ENCODE results near the gene B4GALNT1.
"Not testable (repeated sequence)": the region's sequence is repeated elsewhere in the genome, so short reads cannot be mapped to it uniquely, and the experiment has no call there.

The B4GALNT1 gene

GRCh38 chr12:57658890-57659289 is 25.9 kb upstream of the B4GALNT1 start:
- H3K4me3 ChIP-seq (ENCODE audit: low read length in 2 of 2): no peak overlapping the region
- H3K27ac ChIP-seq (ENCODE audit: low read depth in 2 of 2, low read length in 2 of 2): no peak overlapping the region
- no peaks in the 10 kb centered on the region for H3K4me1 ChIP-seq (ENCODE audit: control insufficient read depth in 2 of 2, insufficient read depth in 2 of 2, low read length in 2 of 2)
- no peak overlapping the region for H3K9ac ChIP-seq (ENCODE audit: low read depth in 1 of 2, low read length in 2 of 2)
- H3K27me3 ChIP-seq (ENCODE audit: control insufficient read depth in 2 of 2, insufficient read depth in 2 of 2, low read length in 2 of 2): no peaks in the 10 kb centered on the region
- no peaks in the 10 kb centered on the region for H3K36me3 ChIP-seq (ENCODE audit: control insufficient read depth in 2 of 2, insufficient read depth in 2 of 2, low read length in 2 of 2)
- H3K9me3 ChIP-seq (ENCODE audit: control insufficient read depth in 2 of 2, low read length in 2 of 2): no peaks in the 10 kb centered on the region

GRCh38 chr12:57657744-57658143 is 24.7 kb upstream of the B4GALNT1 start:
- Histone ChIP-seq H3K9ac (ENCODE audit: low read depth in 1 of 2, low read length in 2 of 2) (no peak overlapping the region), H3K27ac (ENCODE audit: low read depth in 2 of 2, low read length in 2 of 2) (no peak overlapping the region), H3K36me3 (ENCODE audit: control insufficient read depth in 2 of 2, insufficient read depth in 2 of 2, low read length in 2 of 2) (no peaks in the 10 kb centered on the region), H3K27me3 (ENCODE audit: control insufficient read depth in 2 of 2, insufficient read depth in 2 of 2, low read length in 2 of 2) (no peaks in the 10 kb centered on the region), H3K4me3 (ENCODE audit: low read length in 2 of 2) (no peak overlapping the region), H3K4me1 (ENCODE audit: control insufficient read depth in 2 of 2, insufficient read depth in 2 of 2, low read length in 2 of 2) (no peaks in the 10 kb centered on the region), H3K9me3 (ENCODE audit: control insufficient read depth in 2 of 2, low read length in 2 of 2) (no peaks in the 10 kb centered on the region)

- H3K4me3 ChIP-seq (ENCODE audit: low read length in 2 of 2); H3K27me3 ChIP-seq (ENCODE audit: control insufficient read depth in 2 of 2, insufficient read depth in 2 of 2, low read length in 2 of 2); H3K9ac ChIP-seq (ENCODE audit: low read depth in 1 of 2, low read length in 2 of 2); H3K4me1 ChIP-seq (ENCODE audit: control insufficient read depth in 2 of 2, insufficient read depth in 2 of 2, low read length in 2 of 2); H3K36me3 ChIP-seq (ENCODE audit: control insufficient read depth in 2 of 2, insufficient read depth in 2 of 2, low read length in 2 of 2); H3K27ac ChIP-seq (ENCODE audit: low read depth in 2 of 2, low read length in 2 of 2); H3K9me3 ChIP-seq (ENCODE audit: control insufficient read depth in 2 of 2, low read length in 2 of 2): not testable (repeated sequence)
Measured at GRCh38 chr12:57656408-57656807, 23.4 kb upstream of the B4GALNT1 start.

- H3K27me3 ChIP-seq (ENCODE audit: control insufficient read depth in 2 of 2, insufficient read depth in 2 of 2, low read length in 2 of 2): no peaks in the 10 kb centered on the region
- H3K4me1 ChIP-seq (ENCODE audit: control insufficient read depth in 2 of 2, insufficient read depth in 2 of 2, low read length in 2 of 2): no peaks in the 10 kb centered on the region
- no peaks in the 10 kb centered on the region for H3K9me3 ChIP-seq (ENCODE audit: control insufficient read depth in 2 of 2, low read length in 2 of 2)
Measured at GRCh38 chr12:57655541-57656240, 22.7 kb upstream of the B4GALNT1 start.

GRCh38 chr12:57654042-57654441 is 21.0 kb upstream of the B4GALNT1 start:
- no peak overlapping the region for H3K27ac ChIP-seq (ENCODE audit: low read depth in 2 of 2, low read length in 2 of 2)
- H3K4me1 ChIP-seq (ENCODE audit: control insufficient read depth in 2 of 2, insufficient read depth in 2 of 2, low read length in 2 of 2): no peaks in the 10 kb centered on the region
- H3K9ac ChIP-seq (ENCODE audit: low read depth in 1 of 2, low read length in 2 of 2): no peak overlapping the region
- H3K4me3 ChIP-seq (ENCODE audit: low read length in 2 of 2): no peak overlapping the region
- no peaks in the 10 kb centered on the region for H3K27me3 ChIP-seq (ENCODE audit: control insufficient read depth in 2 of 2, insufficient read depth in 2 of 2, low read length in 2 of 2)
- no peaks in the 10 kb centered on the region for H3K36me3 ChIP-seq (ENCODE audit: control insufficient read depth in 2 of 2, insufficient read depth in 2 of 2, low read length in 2 of 2)
- no peaks in the 10 kb centered on the region for H3K9me3 ChIP-seq (ENCODE audit: control insufficient read depth in 2 of 2, low read length in 2 of 2)

More at GRCh38 chr12:57655541-57656240, 22.7 kb upstream of the B4GALNT1 start:
- Histone ChIP-seq H3K27ac (ENCODE audit: low read depth in 2 of 2, low read length in 2 of 2) (no peak overlapping the region), H3K9ac (ENCODE audit: low read depth in 1 of 2, low read length in 2 of 2) (no peak overlapping the region), H3K36me3 (ENCODE audit: control insufficient read depth in 2 of 2, insufficient read depth in 2 of 2, low read length in 2 of 2) (no peaks in the 10 kb centered on the region), H3K4me3 (ENCODE audit: low read length in 2 of 2) (no peak overlapping the region)

GRCh38 chr12:57646659-57647049 is 13.7 kb upstream of the B4GALNT1 start:
- not testable (repeated sequence) for H3K36me3 ChIP-seq (ENCODE audit: control insufficient read depth in 2 of 2, insufficient read depth in 2 of 2, low read length in 2 of 2); H3K27me3 ChIP-seq (ENCODE audit: control insufficient read depth in 2 of 2, insufficient read depth in 2 of 2, low read length in 2 of 2); H3K9ac ChIP-seq (ENCODE audit: low read depth in 1 of 2, low read length in 2 of 2); H3K4me1 ChIP-seq (ENCODE audit: control insufficient read depth in 2 of 2, insufficient read depth in 2 of 2, low read length in 2 of 2); H3K4me3 ChIP-seq (ENCODE audit: low read length in 2 of 2); H3K27ac ChIP-seq (ENCODE audit: low read depth in 2 of 2, low read length in 2 of 2); H3K9me3 ChIP-seq (ENCODE audit: control insufficient read depth in 2 of 2, low read length in 2 of 2)

- not testable (repeated sequence) for H3K9me3 ChIP-seq (ENCODE audit: control insufficient read depth in 2 of 2, low read length in 2 of 2); H3K9ac ChIP-seq (ENCODE audit: low read depth in 1 of 2, low read length in 2 of 2); H3K4me1 ChIP-seq (ENCODE audit: control insufficient read depth in 2 of 2, insufficient read depth in 2 of 2, low read length in 2 of 2); H3K27me3 ChIP-seq (ENCODE audit: control insufficient read depth in 2 of 2, insufficient read depth in 2 of 2, low read length in 2 of 2); H3K36me3 ChIP-seq (ENCODE audit: control insufficient read depth in 2 of 2, insufficient read depth in 2 of 2, low read length in 2 of 2); H3K27ac ChIP-seq (ENCODE audit: low read depth in 2 of 2, low read length in 2 of 2); H3K4me3 ChIP-seq (ENCODE audit: low read length in 2 of 2)
Measured at GRCh38 chr12:57645990-57646658, 13.1 kb upstream of the B4GALNT1 start.

- Histone ChIP-seq H3K9ac (ENCODE audit: low read depth in 1 of 2, low read length in 2 of 2) (no peak overlapping the region), H3K27me3 (ENCODE audit: control insufficient read depth in 2 of 2, insufficient read depth in 2 of 2, low read length in 2 of 2) (peaks cover 6 to 10% of the 10 kb centered on the region in 2 donors), H3K4me3 (ENCODE audit: low read length in 2 of 2) (no peak overlapping the region), H3K9me3 (ENCODE audit: control insufficient read depth in 2 of 2, low read length in 2 of 2) (no peaks in the 10 kb centered on the region), H3K36me3 (ENCODE audit: control insufficient read depth in 2 of 2, insufficient read depth in 2 of 2, low read length in 2 of 2) (no peaks in the 10 kb centered on the region), H3K27ac (ENCODE audit: low read depth in 2 of 2, low read length in 2 of 2) (no peak overlapping the region), H3K4me1 (ENCODE audit: control insufficient read depth in 2 of 2, insufficient read depth in 2 of 2, low read length in 2 of 2) (no peaks in the 10 kb centered on the region)
Measured at GRCh38 chr12:57641699-57642442, 8.9 kb upstream of the B4GALNT1 start.

GRCh38 chr12:57640175-57641042 is 7.4 kb upstream of the B4GALNT1 start:
- Histone ChIP-seq H3K27ac (ENCODE audit: low read depth in 2 of 2, low read length in 2 of 2) (no peak overlapping the region), H3K36me3 (ENCODE audit: control insufficient read depth in 2 of 2, insufficient read depth in 2 of 2, low read length in 2 of 2) (no peaks in the 10 kb centered on the region), H3K4me1 (ENCODE audit: control insufficient read depth in 2 of 2, insufficient read depth in 2 of 2, low read length in 2 of 2) (no peaks in the 10 kb centered on the region), H3K27me3 (ENCODE audit: control insufficient read depth in 2 of 2, insufficient read depth in 2 of 2, low read length in 2 of 2) (peaks cover 6 to 10% of the 10 kb centered on the region in 2 donors), H3K4me3 (ENCODE audit: low read length in 2 of 2) (no peak overlapping the region), H3K9me3 (ENCODE audit: control insufficient read depth in 2 of 2, low read length in 2 of 2) (no peaks in the 10 kb centered on the region), H3K9ac (ENCODE audit: low read depth in 1 of 2, low read length in 2 of 2) (no peak overlapping the region)
